ENCODE measurements around the gene FAAH.

DNA sequence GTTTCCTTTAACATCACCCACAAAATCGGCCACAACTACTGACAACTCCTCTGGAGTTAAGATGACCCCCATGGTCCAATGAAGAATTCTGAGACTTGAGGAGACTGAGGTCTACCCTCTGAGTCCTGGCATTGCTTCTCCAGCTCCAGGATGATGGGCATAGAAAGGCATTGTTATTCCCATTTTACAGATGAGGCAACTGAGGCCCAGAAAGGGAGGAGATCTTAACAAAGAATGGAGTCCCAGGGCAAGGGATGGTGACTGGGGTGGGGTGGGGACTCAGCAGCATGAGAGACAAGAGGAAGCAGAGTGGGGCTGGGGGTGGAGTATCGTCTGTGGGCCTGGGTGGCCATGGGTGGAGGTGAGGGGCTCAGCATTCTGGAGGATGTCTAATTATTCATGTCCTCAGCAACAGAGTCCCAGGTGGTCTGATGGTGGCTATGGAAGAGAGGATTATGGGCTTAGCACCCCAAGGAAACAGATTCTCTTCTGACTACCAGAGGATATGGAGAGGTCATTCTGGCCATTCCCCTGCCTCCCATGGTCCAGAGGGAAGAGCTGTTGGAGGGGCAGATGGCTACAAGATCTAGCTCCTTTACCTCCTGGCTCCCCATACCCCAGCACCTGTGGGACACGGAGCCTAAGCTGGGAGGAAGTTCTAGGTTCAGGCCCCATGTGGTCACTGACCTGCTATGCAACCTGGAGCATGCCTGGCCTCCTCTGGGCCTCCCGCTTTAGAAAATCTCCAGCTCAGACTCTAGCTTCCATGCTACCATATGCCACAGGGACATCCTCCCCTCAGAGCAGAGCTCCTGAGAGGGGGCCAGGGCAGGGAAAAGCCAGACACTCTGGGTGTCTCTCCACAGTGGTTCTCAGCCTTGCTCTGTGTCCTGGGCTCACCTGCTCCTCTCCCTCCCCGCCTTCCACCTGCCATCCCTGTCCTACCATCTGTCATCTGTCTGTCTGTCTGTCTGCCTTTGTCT lies 58.1 kb downstream of the FAAH start:
- TF ChIP-seq POLR2A (IDR thresholded peaks at IDR 0.05) (no peak), EP300 (IDR thresholded peaks at IDR 0.05) (no peak), POLR2AphosphoS5 (IDR thresholded peaks at IDR 0.05) (no peak)
- TF ChIP-seq, protein P1, sequence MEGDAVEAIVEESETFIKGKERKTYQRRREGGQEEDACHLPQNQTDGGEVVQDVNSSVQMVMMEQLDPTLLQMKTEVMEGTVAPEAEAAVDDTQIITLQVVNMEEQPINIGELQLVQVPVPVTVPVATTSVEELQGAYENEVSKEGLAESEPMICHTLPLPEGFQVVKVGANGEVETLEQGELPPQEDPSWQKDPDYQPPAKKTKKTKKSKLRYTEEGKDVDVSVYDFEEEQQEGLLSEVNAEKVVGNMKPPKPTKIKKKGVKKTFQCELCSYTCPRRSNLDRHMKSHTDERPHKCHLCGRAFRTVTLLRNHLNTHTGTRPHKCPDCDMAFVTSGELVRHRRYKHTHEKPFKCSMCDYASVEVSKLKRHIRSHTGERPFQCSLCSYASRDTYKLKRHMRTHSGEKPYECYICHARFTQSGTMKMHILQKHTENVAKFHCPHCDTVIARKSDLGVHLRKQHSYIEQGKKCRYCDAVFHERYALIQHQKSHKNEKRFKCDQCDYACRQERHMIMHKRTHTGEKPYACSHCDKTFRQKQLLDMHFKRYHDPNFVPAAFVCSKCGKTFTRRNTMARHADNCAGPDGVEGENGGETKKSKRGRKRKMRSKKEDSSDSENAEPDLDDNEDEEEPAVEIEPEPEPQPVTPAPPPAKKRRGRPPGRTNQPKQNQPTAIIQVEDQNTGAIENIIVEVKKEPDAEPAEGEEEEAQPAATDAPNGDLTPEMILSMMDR (IDR thresholded peaks at IDR 0.05): no peak
